ENCODE data around the gene CDC42BPA.

DNA sequence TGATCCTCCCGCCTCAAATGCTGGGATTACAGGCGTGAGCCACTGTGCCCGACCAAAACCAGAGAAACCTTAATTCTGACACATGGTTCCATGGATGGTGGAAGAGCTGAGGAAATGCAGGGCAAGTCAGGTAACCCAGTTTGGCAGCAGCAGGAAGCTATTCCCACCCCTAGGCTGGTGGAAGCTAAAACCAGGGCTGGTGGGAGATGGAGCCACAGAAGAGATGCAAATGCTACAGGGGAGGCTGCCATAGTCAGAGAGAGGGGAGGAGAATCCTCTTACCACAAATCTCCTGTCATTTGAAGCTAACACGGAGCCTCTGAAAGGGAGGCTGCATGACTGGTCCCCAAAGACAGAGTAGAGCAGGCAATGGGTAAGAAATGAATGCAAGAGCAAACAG lies 4.1 kb upstream of the CDC42BPA start:
- TF ChIP-seq, protein P1, sequence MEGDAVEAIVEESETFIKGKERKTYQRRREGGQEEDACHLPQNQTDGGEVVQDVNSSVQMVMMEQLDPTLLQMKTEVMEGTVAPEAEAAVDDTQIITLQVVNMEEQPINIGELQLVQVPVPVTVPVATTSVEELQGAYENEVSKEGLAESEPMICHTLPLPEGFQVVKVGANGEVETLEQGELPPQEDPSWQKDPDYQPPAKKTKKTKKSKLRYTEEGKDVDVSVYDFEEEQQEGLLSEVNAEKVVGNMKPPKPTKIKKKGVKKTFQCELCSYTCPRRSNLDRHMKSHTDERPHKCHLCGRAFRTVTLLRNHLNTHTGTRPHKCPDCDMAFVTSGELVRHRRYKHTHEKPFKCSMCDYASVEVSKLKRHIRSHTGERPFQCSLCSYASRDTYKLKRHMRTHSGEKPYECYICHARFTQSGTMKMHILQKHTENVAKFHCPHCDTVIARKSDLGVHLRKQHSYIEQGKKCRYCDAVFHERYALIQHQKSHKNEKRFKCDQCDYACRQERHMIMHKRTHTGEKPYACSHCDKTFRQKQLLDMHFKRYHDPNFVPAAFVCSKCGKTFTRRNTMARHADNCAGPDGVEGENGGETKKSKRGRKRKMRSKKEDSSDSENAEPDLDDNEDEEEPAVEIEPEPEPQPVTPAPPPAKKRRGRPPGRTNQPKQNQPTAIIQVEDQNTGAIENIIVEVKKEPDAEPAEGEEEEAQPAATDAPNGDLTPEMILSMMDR (IDR thresholded peaks at IDR 0.05): peak in 1 of 5 experiments; percentile 12
- TF ChIP-seq POLR2A (IDR thresholded peaks at IDR 0.05): no peak
